Right renal pelvis (tissue), 4 donors: ENCODE measurements around the gene IPO4. TPM values are rescaled to one million over a fixed set of nuclear protein-coding genes. Genes with fewer than 3 reads are reported as not detected.
"Not testable (repeated sequence)": the region's sequence is repeated elsewhere in the genome, so short reads cannot be mapped to it uniquely, and the experiment has no call there.

Experiments used
- DNase-seq, 4 donors: peaks; one replicate each; pipeline ENCODE4 v3.0.0-alpha.2; 2013; ENCODE audit warnings: low read depth in 4 of 4, low spot score in 3 of 4, missing footprints in 1 of 4
- polyA plus RNA-seq, 4 donors: library from polyadenylated mRNA; unstranded; fragments of 120-200 nt; gene quantifications; one replicate each; pipeline ENCODE4 v1.2.1, GENCODE V29; 2013; ENCODE audit not compliant: insufficient read length in 4 of 4

IPO4 gene, protein sequence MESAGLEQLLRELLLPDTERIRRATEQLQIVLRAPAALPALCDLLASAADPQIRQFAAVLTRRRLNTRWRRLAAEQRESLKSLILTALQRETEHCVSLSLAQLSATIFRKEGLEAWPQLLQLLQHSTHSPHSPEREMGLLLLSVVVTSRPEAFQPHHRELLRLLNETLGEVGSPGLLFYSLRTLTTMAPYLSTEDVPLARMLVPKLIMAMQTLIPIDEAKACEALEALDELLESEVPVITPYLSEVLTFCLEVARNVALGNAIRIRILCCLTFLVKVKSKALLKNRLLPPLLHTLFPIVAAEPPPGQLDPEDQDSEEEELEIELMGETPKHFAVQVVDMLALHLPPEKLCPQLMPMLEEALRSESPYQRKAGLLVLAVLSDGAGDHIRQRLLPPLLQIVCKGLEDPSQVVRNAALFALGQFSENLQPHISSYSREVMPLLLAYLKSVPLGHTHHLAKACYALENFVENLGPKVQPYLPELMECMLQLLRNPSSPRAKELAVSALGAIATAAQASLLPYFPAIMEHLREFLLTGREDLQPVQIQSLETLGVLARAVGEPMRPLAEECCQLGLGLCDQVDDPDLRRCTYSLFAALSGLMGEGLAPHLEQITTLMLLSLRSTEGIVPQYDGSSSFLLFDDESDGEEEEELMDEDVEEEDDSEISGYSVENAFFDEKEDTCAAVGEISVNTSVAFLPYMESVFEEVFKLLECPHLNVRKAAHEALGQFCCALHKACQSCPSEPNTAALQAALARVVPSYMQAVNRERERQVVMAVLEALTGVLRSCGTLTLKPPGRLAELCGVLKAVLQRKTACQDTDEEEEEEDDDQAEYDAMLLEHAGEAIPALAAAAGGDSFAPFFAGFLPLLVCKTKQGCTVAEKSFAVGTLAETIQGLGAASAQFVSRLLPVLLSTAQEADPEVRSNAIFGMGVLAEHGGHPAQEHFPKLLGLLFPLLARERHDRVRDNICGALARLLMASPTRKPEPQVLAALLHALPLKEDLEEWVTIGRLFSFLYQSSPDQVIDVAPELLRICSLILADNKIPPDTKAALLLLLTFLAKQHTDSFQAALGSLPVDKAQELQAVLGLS
- 10 to 100 TPM; 33.2 to 41.3 (median 34.0) TPM for polyA plus RNA-seq

DNA sequence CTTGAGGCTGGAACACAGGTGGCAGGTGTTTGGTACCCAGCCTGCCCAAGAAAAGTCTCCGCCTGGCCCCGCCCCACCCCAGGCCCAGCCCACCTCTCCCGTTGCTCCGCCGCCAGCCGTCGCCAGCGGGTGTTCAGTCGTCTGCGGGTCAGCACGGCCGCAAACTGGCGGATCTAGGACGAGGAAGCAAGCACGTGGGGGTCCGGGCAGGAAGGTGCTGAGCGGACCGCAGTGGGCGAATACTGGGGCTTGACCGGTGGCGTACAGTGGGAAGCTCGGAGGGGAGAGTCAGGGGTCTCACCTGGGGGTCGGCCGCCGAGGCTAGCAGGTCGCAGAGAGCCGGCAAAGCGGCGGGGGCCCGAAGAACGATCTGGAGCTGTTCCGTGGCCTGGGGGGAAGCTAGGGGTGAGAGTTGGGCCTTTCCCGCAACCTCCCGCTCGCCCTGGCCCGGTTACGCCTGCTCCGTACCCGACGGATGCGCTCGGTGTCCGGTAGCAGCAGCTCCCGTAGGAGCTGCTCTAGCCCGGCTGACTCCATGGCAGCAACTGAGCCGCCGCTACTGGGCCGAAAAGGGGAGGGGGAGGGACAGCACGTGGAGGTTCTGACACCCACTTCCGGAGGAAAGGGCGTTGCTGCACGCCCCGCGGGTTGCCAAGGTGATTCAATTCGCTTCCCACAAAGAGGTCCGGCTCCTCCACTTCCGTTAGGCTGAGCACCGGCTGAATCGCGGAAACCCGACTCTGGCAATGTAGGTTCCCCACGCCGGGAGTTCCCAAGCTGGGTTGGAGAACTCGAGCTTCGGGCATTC is at the start of gene IPO4:
Gene IPO4 (minus strand): TSS at position 566 of the 808 bp plus-strand sequence. CDS start 29 bp downstream, at position 537.
- peak; percentile 89 to 93 (median 93) for DNase-seq

DNA sequence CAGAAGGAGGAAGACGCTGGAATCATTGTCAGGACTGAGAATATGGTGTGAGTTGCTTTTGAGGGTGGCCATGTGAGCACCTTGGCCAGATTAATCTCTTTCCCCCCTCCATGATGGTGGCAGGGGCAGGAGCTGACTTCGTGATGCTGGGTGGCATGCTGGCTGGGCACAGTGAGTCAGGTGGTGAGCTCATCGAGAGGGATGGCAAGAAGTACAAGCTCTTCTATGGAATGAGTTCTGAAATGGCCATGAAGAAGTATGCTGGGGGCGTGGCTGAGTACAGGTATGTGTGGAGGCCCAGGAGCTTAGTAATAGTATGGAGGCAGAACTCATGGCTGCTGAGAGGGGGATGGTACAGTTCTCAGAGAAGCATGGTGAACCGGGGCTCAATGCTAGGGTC is 49.5 kb upstream of the IPO4 start:
- no peak for DNase-seq

DNA sequence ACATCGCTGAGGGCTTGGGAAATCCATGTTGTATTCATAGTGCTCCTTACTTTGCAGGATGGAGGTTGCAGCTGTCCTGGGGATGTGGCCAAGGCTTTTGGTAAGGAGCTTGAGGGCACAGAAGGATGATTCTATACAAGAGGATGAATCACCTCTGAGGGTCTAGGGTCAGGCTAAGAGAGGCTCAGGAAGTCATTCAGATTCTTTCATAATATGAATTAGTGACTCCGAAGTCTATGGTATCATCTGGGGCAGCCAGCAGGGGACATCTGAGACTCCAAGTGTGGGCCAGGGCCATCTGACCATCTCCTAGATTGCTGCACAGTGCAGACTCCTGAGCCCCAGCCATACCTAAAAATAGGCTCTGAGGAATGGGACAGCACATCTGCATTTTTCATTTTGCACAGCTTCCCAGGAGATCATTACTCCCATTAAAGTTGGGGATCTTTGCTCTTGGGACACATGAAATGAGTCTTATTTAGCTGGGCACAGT is 48.9 kb upstream of the IPO4 start:
- no peak for DNase-seq

DNA sequence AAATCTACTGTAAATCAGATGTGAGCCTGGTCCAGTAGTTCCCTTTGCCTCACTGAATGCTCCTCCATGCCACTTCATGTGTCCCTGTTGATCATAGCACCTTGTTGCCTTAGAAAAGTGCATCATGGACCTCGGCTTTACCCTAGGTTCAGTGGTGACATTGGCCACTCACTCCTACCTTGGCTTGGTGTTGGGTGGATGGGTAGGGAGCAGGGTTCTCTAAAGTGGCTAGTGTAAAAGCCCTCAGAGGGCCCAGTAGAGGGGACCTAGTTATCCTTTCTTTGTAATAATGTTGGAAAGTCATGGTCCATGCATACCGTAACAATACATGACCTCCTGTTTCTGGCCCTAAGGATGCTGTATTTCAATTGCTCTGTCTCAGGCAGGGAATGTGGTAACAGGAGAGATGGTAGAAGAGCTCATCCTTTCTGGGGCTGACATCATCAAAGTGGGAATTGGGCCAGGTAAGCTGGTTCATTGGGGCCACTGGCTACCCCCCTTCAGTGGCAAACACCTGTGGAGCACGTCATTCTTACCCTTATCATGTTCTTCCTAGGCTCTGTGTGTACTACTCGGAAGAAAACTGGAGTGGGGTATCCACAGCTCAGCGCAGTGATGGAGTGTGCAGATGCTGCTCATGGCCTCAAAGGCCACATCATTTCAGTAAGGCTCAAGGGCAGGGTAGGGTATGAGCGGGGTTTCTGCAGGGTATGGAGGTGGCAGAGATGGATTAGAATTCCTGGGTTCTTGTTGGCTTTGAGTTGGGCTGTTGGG is 48.3 kb upstream of the IPO4 start:
- no peak for DNase-seq

DNA sequence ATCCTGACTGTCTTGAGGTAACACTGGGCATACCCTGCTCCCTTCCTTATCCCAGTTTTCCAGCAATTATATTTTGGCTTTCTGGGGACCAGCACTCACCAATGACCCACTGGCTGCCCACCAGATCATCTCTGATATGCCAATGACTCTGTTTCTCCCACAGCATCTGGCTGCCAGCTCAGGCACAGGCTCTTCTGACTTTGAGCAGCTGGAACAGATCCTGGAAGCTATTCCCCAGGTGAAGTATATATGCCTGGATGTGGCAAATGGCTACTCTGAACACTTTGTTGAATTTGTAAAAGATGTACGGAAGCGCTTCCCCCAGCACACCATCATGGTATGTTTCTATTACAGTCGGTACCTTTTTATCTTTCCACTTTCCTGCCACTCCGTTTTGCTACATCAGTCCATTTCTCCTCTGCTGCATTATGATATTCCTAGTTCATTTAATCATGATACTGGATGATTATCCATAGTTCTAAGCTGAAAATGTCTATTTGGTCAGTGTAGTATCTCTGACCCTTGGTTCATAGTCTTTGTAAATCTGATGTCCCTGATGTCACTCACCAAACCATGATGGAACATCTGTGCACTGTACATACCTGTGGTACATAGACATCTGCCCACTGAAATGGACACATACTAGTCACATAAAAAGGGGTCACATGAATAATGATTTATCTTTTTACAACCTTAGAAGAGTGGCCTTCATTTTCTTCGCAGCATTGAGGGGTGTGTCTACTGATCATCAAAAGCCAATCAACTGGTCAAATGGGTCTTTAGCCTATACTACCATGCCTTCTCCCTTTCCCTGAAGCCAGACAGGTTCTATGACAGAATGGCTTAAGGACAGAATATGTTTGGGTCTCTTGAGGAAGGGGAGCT is 47.4 kb upstream of the IPO4 start:
- DNase-seq, result no peak

DNA sequence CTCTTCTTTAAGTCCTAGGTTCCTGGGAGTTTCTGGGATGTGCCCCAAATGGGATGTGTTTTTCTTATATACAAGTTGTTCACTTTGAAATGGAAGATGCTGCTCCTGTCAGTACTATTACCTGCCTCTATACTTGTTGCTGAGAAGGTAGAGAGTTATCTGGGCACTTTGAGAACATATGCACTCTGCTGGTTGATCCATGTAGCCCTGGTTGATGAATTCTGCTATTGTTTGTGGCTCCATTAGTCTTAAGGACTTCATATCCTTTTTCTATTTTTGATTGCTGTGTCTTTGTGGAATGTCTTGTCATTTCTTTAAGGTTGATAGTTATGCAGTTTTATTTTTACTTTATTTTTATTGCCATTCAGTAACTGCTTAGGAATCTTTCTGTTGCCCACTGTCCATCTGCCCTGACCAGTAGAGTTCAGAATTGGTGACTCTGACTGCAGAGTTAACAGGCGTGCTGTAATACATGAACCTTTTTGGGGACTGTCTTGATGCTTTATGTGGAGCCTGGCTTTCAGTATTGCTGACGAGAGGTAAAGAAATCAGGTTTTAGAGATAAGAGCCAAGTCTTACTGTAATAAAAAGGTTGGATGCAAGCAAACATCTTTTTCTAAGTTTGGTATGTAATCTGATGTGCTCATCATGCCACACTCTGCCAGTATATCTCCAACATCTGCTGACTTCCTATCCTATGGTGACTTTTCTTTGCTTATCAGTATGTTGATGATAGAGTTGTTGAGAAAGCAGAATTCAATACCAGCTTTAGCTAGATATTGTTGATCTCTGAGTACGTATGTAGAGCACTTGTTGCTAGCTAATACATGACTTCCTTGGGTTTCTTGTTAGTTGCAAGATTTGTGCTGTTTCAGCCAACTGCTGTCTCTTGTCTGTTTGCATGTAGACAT is 45.7 kb upstream of the IPO4 start:
- DNase-seq, result no peak

DNA sequence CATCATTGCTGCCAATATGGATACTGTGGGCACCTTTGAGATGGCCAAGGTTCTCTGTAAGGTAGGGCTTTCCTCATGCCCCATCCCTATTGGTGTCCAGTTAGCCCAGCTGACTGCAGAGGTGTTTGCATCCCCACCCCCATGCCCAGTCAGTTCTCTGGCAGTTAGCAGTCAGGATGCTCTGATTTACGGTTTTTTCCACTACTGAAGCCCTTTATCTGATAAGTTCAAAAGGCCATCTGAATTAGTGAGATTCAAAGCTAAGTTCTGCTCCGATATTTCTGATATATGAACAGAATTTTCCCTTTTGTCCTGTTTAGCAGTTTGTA is 44.9 kb upstream of the IPO4 start:
- no peak for DNase-seq

DNA sequence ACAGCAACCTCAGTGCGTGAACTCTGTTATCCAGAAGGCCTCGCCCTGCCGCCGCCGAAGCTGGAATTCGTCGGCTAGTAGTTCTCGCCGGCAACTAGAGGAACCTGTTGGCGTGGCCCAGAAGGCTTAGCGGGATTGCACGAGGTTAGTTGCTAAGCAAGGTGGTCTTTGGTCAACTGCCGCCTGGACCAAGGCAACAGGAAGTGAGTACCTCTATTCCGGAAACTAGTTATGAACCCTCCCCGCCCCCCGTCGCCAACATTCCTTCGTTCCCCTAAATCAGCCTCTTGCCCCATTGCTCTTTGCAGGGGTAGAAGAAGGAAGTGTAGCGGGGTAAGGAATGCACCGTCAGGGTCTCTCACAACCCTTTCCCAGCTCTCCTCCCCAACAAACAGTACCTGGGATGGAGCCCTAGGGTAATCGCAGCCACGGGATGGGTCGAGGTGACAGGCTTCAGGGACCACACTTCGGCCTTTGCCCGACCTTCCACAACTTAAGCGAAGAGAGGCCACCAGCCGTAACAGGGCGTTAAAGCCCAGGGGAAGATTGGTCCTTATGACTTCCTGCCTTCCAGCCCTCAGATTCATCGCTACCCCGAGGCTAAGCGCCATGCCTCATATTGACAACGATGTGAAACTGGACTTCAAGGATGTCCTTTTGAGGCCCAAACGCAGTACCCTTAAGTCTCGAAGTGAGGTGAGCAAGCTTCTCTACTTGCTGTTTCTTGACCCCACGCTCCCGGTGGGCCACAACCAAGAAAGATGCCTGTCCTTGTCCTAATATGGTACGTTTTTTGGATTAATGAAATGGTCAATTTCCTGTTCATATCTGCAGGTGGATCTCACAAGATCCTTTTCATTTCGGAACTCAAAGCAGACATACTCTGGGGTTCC is 44.3 kb upstream of the IPO4 start, which contains the start of gene GMPR2:
Gene GMPR2 (plus strand): TSS at position 285 of the 893 bp plus-strand sequence. CDS start 325 bp downstream, at position 610.
- no peak for DNase-seq

DNA sequence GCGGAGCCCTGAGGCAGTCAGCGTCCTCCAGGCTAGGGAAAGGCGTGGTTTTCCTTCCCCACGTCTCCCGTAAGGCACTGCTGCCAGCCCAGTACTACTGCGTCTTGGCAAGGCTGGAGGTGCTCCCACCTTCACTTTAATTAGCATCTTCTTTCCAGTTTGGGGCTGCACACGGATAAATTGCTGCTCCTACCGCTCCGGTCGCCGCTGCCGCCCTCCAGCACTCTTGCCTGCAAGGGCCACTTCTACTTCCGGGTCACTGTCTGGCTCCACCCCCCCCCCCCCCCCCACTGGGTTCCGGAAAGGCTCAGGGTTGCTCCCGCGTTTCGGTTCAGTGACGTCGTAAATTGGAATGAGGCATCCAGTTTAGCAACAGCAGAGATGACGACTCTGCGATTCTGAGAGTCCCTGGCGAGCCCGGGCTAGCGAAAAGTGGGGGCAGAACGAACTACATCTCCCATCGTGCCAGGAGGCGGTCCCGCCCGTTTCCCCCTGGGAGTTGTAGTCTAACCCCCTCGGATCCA is 43.6 kb upstream of the IPO4 start, which contains the start of gene NEDD8:
Gene NEDD8 (minus strand): TSS at position 247 of the 524 bp plus-strand sequence. CDS start 100 bp downstream, at position 147.
- peak; percentile 82 to 89 (median 84) for DNase-seq

DNA sequence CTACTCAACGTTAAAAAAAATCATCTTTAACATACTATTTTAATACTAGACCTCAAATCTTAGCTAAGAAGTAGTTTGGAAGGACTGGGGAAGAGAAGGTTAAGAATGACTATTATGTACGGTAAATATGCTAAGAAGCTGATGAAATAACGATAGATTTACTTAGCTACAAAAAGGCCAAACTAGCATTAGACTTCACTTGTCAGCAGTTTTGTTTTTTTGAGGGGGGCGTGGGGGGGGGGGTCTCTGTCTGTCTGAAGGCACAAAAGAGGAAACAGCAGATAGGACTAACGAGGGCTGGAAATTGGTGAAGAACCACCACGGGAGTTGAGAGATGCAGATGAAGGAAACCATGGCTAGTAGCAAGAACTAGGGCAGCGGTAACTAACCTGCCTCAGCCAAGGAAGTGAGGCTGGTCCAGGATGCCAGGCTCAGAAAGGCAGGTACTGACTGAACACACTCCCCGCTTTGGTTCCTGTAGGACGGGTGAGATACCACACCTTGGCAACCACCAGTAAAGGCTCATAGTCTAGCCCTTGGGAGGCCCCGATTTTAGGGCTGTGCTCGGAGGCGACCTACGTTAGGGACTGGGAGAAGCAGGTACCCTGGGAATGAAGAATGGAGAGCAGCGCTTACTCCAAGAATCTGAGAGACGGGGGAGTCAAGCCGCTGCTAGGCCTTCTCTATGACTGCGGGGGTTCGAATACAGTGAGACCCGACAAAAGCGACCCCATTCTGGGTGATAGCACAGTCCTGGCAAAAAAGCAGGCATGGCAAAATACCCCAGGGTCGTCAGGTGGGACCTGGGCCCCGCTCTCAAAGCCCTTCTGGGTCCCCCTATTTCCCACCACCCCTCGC is 42.9 kb upstream of the IPO4 start:
- DNase-seq, result no peak

DNA sequence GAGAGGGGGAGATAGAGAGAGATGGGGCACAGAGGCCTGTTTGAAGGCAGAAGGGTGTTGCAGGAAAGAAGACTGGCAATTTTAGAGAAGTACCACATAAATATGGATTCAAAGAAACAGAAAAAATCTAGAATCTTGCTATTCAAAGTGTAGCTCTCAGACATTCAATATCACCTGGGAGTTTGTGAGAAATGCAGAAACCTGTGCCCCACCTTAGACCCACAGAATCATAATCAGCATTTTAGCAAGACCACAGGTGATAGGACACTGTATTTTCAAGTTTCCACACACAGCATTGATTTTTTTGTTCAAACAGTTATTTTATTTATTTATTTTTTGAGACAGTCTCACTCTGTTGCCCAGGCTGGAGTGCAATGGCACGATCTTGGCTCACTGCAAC is 40.3 kb upstream of the IPO4 start:
- DNase-seq, result no peak

DNA sequence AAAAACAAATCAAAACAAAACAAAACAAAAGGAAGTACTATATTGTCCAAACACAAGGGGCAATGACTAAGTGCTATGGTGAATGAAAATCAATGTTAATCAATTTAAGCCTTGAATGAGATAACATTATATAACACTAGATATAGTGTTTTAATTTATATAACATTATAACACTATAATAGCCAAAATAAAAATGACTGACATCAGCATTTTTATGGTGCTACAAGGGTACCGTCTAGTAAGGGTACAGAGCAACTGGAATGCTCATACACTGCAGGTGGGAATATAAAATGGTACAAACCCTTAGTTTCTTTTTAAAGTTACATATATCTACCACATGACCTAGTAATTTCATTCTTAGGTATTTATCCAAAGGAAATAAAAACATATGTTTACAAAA is 37.9 kb upstream of the IPO4 start:
- no peak for DNase-seq

DNA sequence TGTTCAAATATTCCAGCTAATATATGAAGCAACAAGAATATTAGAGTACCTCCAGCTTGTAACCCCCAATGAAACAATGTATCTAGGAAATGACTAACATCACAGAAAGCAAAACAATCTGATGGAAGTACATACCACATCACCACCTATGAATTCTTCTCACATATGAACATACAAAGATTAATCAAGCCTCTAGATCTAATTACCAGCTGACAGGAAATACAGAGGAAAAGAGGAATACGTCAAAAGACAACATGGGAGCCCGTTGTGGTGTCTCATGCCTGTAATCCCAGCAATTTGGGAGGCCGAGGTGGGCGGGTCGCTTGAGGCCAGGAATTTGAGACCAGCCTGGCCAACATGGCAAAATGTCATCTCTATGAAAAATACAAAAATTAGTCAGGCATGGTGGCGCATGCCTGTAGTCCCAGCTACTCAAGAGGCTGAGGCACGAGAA is 36.0 kb upstream of the IPO4 start:
- DNase-seq, result no peak

DNA sequence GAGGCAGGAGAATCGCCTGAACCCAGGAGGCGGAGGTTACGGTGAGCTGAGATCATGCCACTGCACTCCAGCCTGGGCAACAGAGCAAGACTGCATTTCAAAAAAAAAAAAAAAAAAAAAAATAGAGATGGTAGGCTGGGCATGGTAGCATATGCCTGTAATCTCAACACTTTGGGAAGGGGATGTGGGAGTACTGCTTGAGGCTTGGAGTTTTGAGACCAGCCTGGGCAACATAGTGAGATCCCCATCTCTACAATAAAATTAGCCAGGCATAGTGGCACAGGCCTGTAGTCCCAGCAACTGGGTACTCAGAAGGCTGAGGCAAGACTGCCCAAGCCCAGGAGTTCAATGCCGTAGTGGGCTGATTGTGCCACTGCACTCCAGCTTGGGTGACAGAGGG is 34.4 kb upstream of the IPO4 start:
- not testable (repeated sequence) for DNase-seq

DNA sequence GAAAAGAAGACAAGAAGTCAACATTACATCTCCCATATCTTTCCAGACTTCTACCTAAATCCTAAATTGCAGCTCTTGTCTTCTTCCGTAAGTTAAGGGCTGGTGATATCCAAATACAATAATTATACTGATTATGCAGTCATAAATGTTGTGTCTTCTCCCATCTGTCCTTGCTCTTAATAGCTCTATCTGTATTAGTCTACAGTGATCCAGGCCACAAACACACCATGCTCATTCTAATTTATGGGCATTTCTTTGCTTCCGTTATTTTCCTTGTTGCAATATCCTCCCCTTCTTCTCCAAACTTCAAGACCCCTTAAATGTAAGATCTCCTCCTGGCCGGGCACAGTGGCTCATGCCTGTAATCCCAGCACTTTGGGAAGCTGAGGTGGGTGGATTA is 30.9 kb upstream of the IPO4 start:
- DNase-seq, result no peak
